CD4-positive, alpha-beta memory T cell (primary cell): ENCODE data around the gene DRC7. TPM values are rescaled to one million over a fixed set of nuclear protein-coding genes. Genes with fewer than 3 reads are reported as not detected.
"Not testable (repeated sequence)": the region's sequence is repeated elsewhere in the genome, so short reads cannot be mapped to it uniquely, and the experiment has no call there.

Source experiments
- CTCF ChIA-PET: fragments of 350-600 bp; sonication (Branson Sonifier 250); formaldehyde crosslinking; loops from one replicate; lab custom pipeline; 2021; ENCODE audit warnings: inconsistent platforms; ENCODE audit not compliant: partially characterized antibody; lab: Charles Lee
- POLR2A ChIA-PET: fragments of 350-600 bp; sonication (Branson Sonifier 250); formaldehyde crosslinking; loops from one replicate; lab custom pipeline; 2021; ENCODE audit not compliant: partially characterized antibody; lab: Charles Lee
- DNase-seq, 5 donors: peaks; one replicate each; pipeline versions ENCODE4 v3.0.0 to v3.0.0-alpha.2; 2020 to 2022; ENCODE audit warnings: mixed read lengths in 1 of 5
- H3K27ac ChIP-seq: one replicate; pipeline ENCODE4 v1.7.0; 2013; ENCODE audit warnings: low read depth, low read length
- H3K27me3 ChIP-seq: 2 replicates; pipeline ENCODE4 v1.7.0; 2013; ENCODE audit warnings: mild to moderate bottlenecking, low read length, moderate library complexity; ENCODE audit not compliant: insufficient read depth
- H3K36me3 ChIP-seq: 2 replicates; pipeline ENCODE4 v1.7.0; 2013; ENCODE audit warnings: mild to moderate bottlenecking, low read length, moderate library complexity; ENCODE audit not compliant: insufficient read depth
- H3K4me1 ChIP-seq: 2 replicates; pipeline ENCODE4 v1.7.0; 2013; ENCODE audit warnings: mild to moderate bottlenecking, low read length, moderate library complexity; ENCODE audit not compliant: insufficient read depth
- H3K4me3 ChIP-seq, 2 donors: one replicate each; pipeline ENCODE4 v1.7.0; 2013; ENCODE audit warnings: low read length in 2 of 2, mild to moderate bottlenecking in 1 of 2
- H3K9me3 ChIP-seq, 2 donors: one replicate each; pipeline ENCODE4 v1.7.0; 2013; ENCODE audit warnings: low read length in 2 of 2, control low read depth in 1 of 2; ENCODE audit not compliant: control insufficient read depth in 1 of 2
- H3K27ac Mint-ChIP-seq, 7 donors: one replicate each; pipeline ENCODE4 v1.8.0; 2020 to 2021; ENCODE audit warnings: mixed read lengths in 7 of 7, mild to moderate bottlenecking in 6 of 7, inconsistent platforms in 3 of 7, moderate library complexity in 3 of 7
- H3K27me3 Mint-ChIP-seq, 2 donors: one replicate each; pipeline ENCODE4 v1.8.0; 2020 to 2021; ENCODE audit warnings: mixed read lengths in 2 of 2
- H3K36me3 Mint-ChIP-seq, 2 donors: one replicate each; pipeline ENCODE4 v1.8.0; 2020 to 2021; ENCODE audit warnings: mixed read lengths in 2 of 2, inconsistent platforms in 1 of 2, mild to moderate bottlenecking in 1 of 2
- H3K4me1 Mint-ChIP-seq, 4 donors: one replicate each; pipeline ENCODE4 v1.8.0; 2020 to 2021; ENCODE audit warnings: mixed read lengths in 4 of 4, mild to moderate bottlenecking in 1 of 4
- H3K4me3 Mint-ChIP-seq, 8 donors: one replicate each; pipeline ENCODE4 v1.8.0; 2020 to 2021; ENCODE audit warnings: mixed read lengths in 8 of 8, mild to moderate bottlenecking in 7 of 8, moderate library complexity in 6 of 8, inconsistent platforms in 3 of 8
- H3K9me3 Mint-ChIP-seq, 8 donors: one replicate each; pipeline ENCODE4 v1.8.0; 2020 to 2021; ENCODE audit warnings: mixed read lengths in 8 of 8, mild to moderate bottlenecking in 5 of 8, inconsistent platforms in 3 of 8, moderate library complexity in 1 of 8
- intact Hi-C: fragments of 100-400 bp; cut with micrococcal nuclease; formaldehyde crosslinking; loops from one replicate; pipeline ENCODE4 v1.15.1; 2023
- microRNA-seq: library from miRNA; unstranded; fragments of <30 nt; microRNA quantifications from one replicate; pipeline ENCODE4 v1.2.0, GENCODE V29; 2021; ENCODE audit warnings: borderline replicate concordance, borderline number of aligned reads, borderline microRNAs expressed, mixed read lengths
- polyA plus RNA-seq, 2 donors: library from polyadenylated mRNA; unstranded; fragments of 300-500 nt; fragmentation: Illumina TruSeq; gene quantifications; one replicate each; pipeline ENCODE4 v1.2.3, GENCODE V29; 2021
- total RNA-seq, 2 experiments: library from RNA; stranded (reverse); gene quantifications; one replicate each; pipeline ENCODE4 v1.2.3, GENCODE V29; 2021

Gene DRC7
- total and polyA plus RNA-seq, 4 experiments from 2014 or later = not detected

DNA sequence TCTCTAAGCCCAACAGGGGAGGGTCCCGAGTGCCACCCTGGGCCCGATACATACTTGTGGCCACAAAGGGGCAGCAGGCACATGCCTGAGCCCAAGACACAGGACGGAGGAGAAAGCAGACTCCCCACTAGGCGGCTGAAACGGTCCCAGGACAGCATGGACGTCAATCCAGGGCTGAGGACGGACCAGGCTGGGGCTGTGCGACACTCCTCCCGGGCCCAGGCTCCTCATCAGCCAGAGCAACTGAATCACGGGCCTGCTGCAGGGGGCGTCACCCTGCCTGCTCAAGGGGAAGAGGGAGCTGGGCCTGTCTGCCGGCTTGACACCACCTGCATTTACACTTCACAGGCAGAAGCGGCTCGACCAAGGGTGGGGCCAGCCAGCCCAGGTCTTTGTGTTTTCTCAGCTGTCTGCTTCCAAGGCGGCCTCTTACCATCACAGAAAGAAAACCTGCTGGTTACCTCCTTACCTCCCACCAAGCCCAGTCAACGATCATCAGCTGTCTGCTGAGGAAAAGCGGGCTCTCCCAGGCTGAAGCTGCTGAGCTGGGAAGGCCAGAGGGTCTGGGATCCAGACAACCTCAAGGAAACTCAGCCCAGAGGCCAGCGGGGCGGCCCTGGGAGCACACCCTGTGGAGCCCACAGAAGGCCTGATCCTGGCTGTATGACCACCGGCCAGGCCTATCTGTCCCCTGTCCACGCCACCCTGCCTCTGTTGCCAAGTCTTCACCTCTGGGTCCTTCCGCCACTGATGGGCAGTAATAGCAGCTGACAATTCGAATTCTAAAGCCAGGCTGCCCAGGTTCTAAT, 81.3 kb downstream of the DRC7 start:
- Histone ChIP-seq H3K27ac (no peak overlapping the region), H3K4me3 (no peak overlapping the region), H3K36me3 (no peaks in the 10 kb centered on the region), H3K27me3 (no peaks in the 10 kb centered on the region), H3K9me3 (no peaks in the 10 kb centered on the region), H3K4me1 (no peaks in the 10 kb centered on the region)
- H3K4me3 Mint-ChIP-seq = no peak overlapping the region
- no peak overlapping the region for H3K27ac Mint-ChIP-seq
- H3K27me3 Mint-ChIP-seq = no peaks in the 10 kb centered on the region
- H3K4me1 Mint-ChIP-seq = no peaks in the 10 kb centered on the region
- ChIA-PET POLR2A (no interaction called here), CTCF (no interaction called here)
- H3K36me3 Mint-ChIP-seq = no peaks in the 10 kb centered on the region
- intact Hi-C loops = no loop called here
- no peak for DNase-seq
- H3K9me3 Mint-ChIP-seq = no peaks in the 10 kb centered on the region

DNA sequence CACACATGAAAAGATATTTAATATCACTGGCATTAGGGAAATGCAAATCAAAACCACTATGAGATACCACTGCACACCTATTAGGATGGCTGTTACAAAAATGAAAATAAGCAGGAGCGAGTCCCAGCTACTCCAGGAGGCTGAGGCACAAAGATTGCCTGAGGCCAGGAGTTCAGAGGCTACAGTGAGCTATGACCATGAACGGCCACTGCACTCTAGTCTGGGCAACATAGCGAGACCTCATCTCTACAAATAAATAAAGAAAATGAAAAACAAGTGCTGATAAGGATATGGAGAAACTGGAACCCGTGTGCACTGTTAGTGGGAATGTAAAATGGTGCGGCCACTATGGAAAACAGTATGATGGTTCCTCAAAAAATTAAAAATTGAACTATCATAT, 84.1 kb downstream of the DRC7 start:
- CTCF ChIA-PET = no interaction called here

DNA sequence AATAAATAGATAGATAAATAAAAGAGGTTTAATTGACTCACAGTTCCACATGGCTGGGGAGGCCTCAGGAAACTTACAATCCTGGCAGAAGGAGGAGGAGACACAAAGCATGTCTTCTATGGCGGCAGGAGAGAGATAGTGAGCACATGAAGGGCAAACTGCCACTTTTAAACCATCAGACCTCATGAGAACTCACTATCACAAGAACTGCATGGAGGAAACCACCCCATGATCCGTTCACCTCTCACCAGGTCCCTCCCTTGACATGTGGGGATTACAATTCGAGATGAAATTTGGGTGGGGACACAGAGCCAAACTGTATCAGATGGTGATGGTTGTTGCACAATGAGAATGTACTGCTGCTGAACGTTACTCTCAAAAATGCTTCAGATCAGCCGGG, 85.2 kb downstream of the DRC7 start:
- H3K27ac Mint-ChIP-seq, H3K9me3 Mint-ChIP-seq: not testable (repeated sequence)

More for the DNA sequence above, 84.1 kb downstream of the DRC7 start:
- H3K9me3 Mint-ChIP-seq = no peaks in the 10 kb centered on the region
- no peaks in the 10 kb centered on the region for H3K9me3 ChIP-seq
- H3K27ac Mint-ChIP-seq = no peak overlapping the region
- POLR2A ChIA-PET = no interaction called here
- no peak overlapping the region for H3K4me3 ChIP-seq
- no peaks in the 10 kb centered on the region for H3K4me1 Mint-ChIP-seq
- no peak overlapping the region for H3K4me3 Mint-ChIP-seq
- H3K4me1 ChIP-seq = no peaks in the 10 kb centered on the region
- H3K27ac ChIP-seq = no peak overlapping the region
- intact Hi-C loops = no loop called here
- no peaks in the 10 kb centered on the region for H3K27me3 ChIP-seq
- no peaks in the 10 kb centered on the region for H3K36me3 ChIP-seq
- DNase-seq = no peak
- no peaks in the 10 kb centered on the region for H3K27me3 Mint-ChIP-seq
- no peaks in the 10 kb centered on the region for H3K36me3 Mint-ChIP-seq

DNA sequence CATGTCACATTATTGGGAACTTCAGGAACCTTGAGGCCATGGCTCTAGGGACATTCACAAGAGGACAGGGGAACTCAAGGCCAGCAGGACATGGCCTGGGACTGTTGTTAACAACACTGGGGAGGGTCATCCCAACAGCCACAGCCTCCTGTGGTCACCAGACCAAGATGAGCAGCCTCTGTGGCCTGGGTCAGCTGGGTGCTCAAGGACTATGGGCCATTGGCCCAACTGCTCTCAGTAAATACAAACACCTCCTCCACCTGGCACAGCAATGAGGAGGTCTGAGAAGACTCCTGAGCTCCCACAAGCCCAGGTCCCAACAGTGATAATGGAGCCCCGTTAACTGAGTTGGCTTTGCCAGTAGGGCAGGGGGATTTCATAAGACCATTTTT, 86.7 kb downstream of the DRC7 start:
- Mint-ChIP-seq H3K4me1 (no peaks in the 10 kb centered on the region), H3K36me3 (no peaks in the 10 kb centered on the region), H3K9me3 (no peaks in the 10 kb centered on the region), H3K27me3 (no peaks in the 10 kb centered on the region), H3K27ac (no peak overlapping the region), H3K4me3 (no peak overlapping the region)
- H3K27ac ChIP-seq = no peak overlapping the region
- ChIA-PET CTCF (no interaction called here), POLR2A (no interaction called here)
- no peaks in the 10 kb centered on the region for H3K4me1 ChIP-seq
- no peaks in the 10 kb centered on the region for H3K9me3 ChIP-seq
- H3K4me3 ChIP-seq = no peak overlapping the region
- DNase-seq = no peak
- no peaks in the 10 kb centered on the region for H3K27me3 ChIP-seq
- no peaks in the 10 kb centered on the region for H3K36me3 ChIP-seq
- intact Hi-C loops = no loop called here

More for the DNA sequence above, 85.2 kb downstream of the DRC7 start:
- H3K27me3 ChIP-seq, H3K4me1 ChIP-seq, CTCF ChIA-PET, DNase-seq, H3K4me3 Mint-ChIP-seq, H3K9me3 ChIP-seq, H3K27ac ChIP-seq, H3K36me3 Mint-ChIP-seq, intact Hi-C loops, POLR2A ChIA-PET, H3K4me3 ChIP-seq, H3K4me1 Mint-ChIP-seq, H3K36me3 ChIP-seq, H3K27me3 Mint-ChIP-seq: not testable (repeated sequence)

Small RNAs within 50 kb of the gene (microRNA-seq; reads per million reads assigned to microRNA genes)
- not detected for gene MIR6772

Other genes starting within 250 kb of the DRC7 start
- gene CIAPIN1, start 247.4 kb upstream of the DRC7 start, total RNA-seq = 10 to 100 TPM; 28.1 to 28.5 TPM
- 10 to 100 TPM; 45.6 to 65.3 TPM for gene CIAPIN1, start 247.4 kb upstream of the DRC7 start, polyA plus RNA-seq
- gene COQ9, start 247.3 kb upstream of the DRC7 start, total RNA-seq = 10 to 100 TPM; 35.3 to 37.7 TPM
- gene COQ9, start 247.3 kb upstream of the DRC7 start, polyA plus RNA-seq = 10 to 100 TPM; 26.8 to 27.9 TPM
- gene POLR2C, start 232.1 kb upstream of the DRC7 start, total RNA-seq = 10 to 100 TPM; 71.4 to 78.1 TPM
- 10 to 100 TPM; 35.7 to 58.3 TPM for gene POLR2C, start 232.1 kb upstream of the DRC7 start, polyA plus RNA-seq
- 1 to 10 TPM; 2.8 to 3.0 TPM for gene DOK4, start 208.3 kb upstream of the DRC7 start, total RNA-seq
- gene DOK4, start 208.3 kb upstream of the DRC7 start, polyA plus RNA-seq = 1 to 10 TPM; 1.7 to 2.7 TPM
- 1 to 10 TPM; 4.7 to 5.4 TPM for gene CCDC102A, start 158.2 kb upstream of the DRC7 start, total RNA-seq
- gene CCDC102A, start 158.2 kb upstream of the DRC7 start, polyA plus RNA-seq = 1 to 10 TPM; 1.2 to 9.9 TPM
- gene ADGRG5, start 152.2 kb upstream of the DRC7 start, total RNA-seq = 1 to 10 TPM; 1.5 to 3.0 TPM
- gene ADGRG5, start 152.2 kb upstream of the DRC7 start, polyA plus RNA-seq = 1 to 10 TPM; 2.3 to 3.8 TPM
- gene ADGRG1, start 66.2 kb upstream of the DRC7 start, total RNA-seq = under 1 TPM; 0.33 to 0.41 TPM
- gene ADGRG1, start 66.2 kb upstream of the DRC7 start, polyA plus RNA-seq = under 1 TPM in 1 of 2 donors, not detected in 1; 0.53 TPM
- not detected for gene ADGRG3, start 26.5 kb upstream of the DRC7 start, total RNA-seq
- gene ADGRG3, start 26.5 kb upstream of the DRC7 start, polyA plus RNA-seq = not detected
- 10 to 100 TPM; 25.1 to 25.9 TPM for gene KATNB1, start 41.0 kb downstream of the DRC7 start, total RNA-seq
- 10 to 100 TPM; 23.6 to 26.1 TPM for gene KATNB1, start 41.0 kb downstream of the DRC7 start, polyA plus RNA-seq
- 1 to 10 TPM; 1.6 to 1.9 TPM for gene KIFC3, start 107.7 kb downstream of the DRC7 start, total RNA-seq
- not detected for gene KIFC3, start 107.7 kb downstream of the DRC7 start, polyA plus RNA-seq